NCI-H128 (cell line): ENCODE results near the gene PCA3.
"Not testable (repeated sequence)": the region's sequence is repeated elsewhere in the genome, so short reads cannot be mapped to it uniquely, and the experiment has no call there.

Experiments used
- DNase-seq: peaks from one replicate; lab custom pipeline; 2025; ENCODE audit not compliant: unreplicated experiment; lab: John Stamatoyannopoulos, UW

The PCA3 gene

GRCh38 chr9:76764138-76764537, at the start of gene PCA3:
PCA3 (plus strand) TSS chr9:76764438.
- no peak for DNase-seq

GRCh38 chr9:76716085-76716672, 48.1 kb upstream of the PCA3 start:
- no peak for DNase-seq

GRCh38 chr9:76717176-76717575, 47.1 kb upstream of the PCA3 start:
- DNase-seq = no peak

GRCh38 chr9:76717613-76718012, 46.6 kb upstream of the PCA3 start:
- no peak for DNase-seq

- no peak for DNase-seq
Measured at GRCh38 chr9:76718166-76718565, 46.1 kb upstream of the PCA3 start.

- no peak for DNase-seq
Measured at GRCh38 chr9:76720245-76720644, 44.0 kb upstream of the PCA3 start.

GRCh38 chr9:76725011-76725546, 39.2 kb upstream of the PCA3 start:
- no peak for DNase-seq

GRCh38 chr9:76725885-76726284, 38.4 kb upstream of the PCA3 start:
- no peak for DNase-seq

- DNase-seq = no peak
Measured at GRCh38 chr9:76729116-76729515, 35.1 kb upstream of the PCA3 start.

GRCh38 chr9:76729980-76730737, 34.1 kb upstream of the PCA3 start:
- no peak for DNase-seq

GRCh38 chr9:76730801-76731200, 33.4 kb upstream of the PCA3 start:
- DNase-seq = no peak

GRCh38 chr9:76732341-76732958, 31.8 kb upstream of the PCA3 start:
- no peak for DNase-seq

- no peak for DNase-seq
Measured at GRCh38 chr9:76733096-76733495, 31.1 kb upstream of the PCA3 start.

GRCh38 chr9:76734716-76735115, 29.5 kb upstream of the PCA3 start:
- no peak for DNase-seq

- DNase-seq = no peak
Measured at GRCh38 chr9:76737154-76737902, 26.9 kb upstream of the PCA3 start.

- DNase-seq = no peak
Measured at GRCh38 chr9:76738402-76738801, 25.8 kb upstream of the PCA3 start.

GRCh38 chr9:76741524-76741923, 22.7 kb upstream of the PCA3 start:
- DNase-seq = no peak

GRCh38 chr9:76742890-76743289, 21.3 kb upstream of the PCA3 start:
- DNase-seq = not testable (repeated sequence)

GRCh38 chr9:76743931-76744330, 20.3 kb upstream of the PCA3 start:
- no peak for DNase-seq

GRCh38 chr9:76744336-76744735, 19.9 kb upstream of the PCA3 start:
- DNase-seq = no peak

GRCh38 chr9:76751001-76751400, 13.2 kb upstream of the PCA3 start:
- no peak for DNase-seq
